ENCODE results near the gene UGT1A8. TPM values are rescaled to one million over a fixed set of nuclear protein-coding genes. Genes with fewer than 3 reads are reported as not detected.
"Not testable (repeated sequence)": the region's sequence is repeated elsewhere in the genome, so short reads cannot be mapped to it uniquely, and the experiment has no call there.

The UGT1A8 gene
- total RNA-seq, 4 donors from 2014 or later: 0.34 TPM; not detected in 3

GRCh38 chr2:233584210-233584609 is 33.2 kb upstream of the UGT1A8 start:
- Histone ChIP-seq H3K27ac (no peak overlapping the region), H3K4me3 (replicated peaks in 1 of 3) (no peak overlapping the region), H3K36me3 (no peaks in the 10 kb centered on the region), H3K4me1 (no peaks in the 10 kb centered on the region), H3K27me3 (no peaks in the 10 kb centered on the region), H3K9me3 (no peaks in the 10 kb centered on the region)
- intact Hi-C loops (cut with DNase I): no loop called here
- TF ChIP-seq CTCF (IDR thresholded peaks at IDR 0.05) (no peak), POLR2A (IDR thresholded peaks at IDR 0.05) (no peak)
- 95 to 100% methylated on average over 1 of the region's 1 CpG for WGBS, 2 donors
- no peak for DNase-seq

- no peaks in the 10 kb centered on the region for H3K9me3 ChIP-seq
- no peaks in the 10 kb centered on the region for H3K36me3 ChIP-seq
- H3K4me3 ChIP-seq (replicated peaks in 1 of 3): no peak overlapping the region
- H3K27ac ChIP-seq: no peak overlapping the region
- DNase-seq: no peak
- H3K27me3 ChIP-seq: no peaks in the 10 kb centered on the region
- H3K4me1 ChIP-seq: no peaks in the 10 kb centered on the region
- TF ChIP-seq CTCF (IDR thresholded peaks at IDR 0.05): no peak
- TF ChIP-seq POLR2A (IDR thresholded peaks at IDR 0.05): no peak
- WGBS, 2 donors: 89 to 90% methylated on average over 2 of the region's 2 CpGs
- intact Hi-C loops (cut with DNase I): no loop called here
Observed at GRCh38 chr2:233588400-233588799, 29.0 kb upstream of the UGT1A8 start.

- H3K36me3 ChIP-seq; H3K9me3 ChIP-seq; H3K4me3 ChIP-seq (replicated peaks in 1 of 3); H3K27me3 ChIP-seq; H3K27ac ChIP-seq; DNase-seq; intact Hi-C loops (cut with DNase I); H3K4me1 ChIP-seq: not testable (repeated sequence)
- 100% methylated on average over 1 of the region's 1 CpG for WGBS, 2 donors
Observed at GRCh38 chr2:233592706-233593105, 24.7 kb upstream of the UGT1A8 start.

GRCh38 chr2:233593201-233593600 is 24.2 kb upstream of the UGT1A8 start:
- 82 to 88% methylated on average over 8 of the region's 8 CpGs for WGBS, 2 donors
- Histone ChIP-seq H3K27ac (no peak overlapping the region), H3K36me3 (no peaks in the 10 kb centered on the region), H3K27me3 (no peaks in the 10 kb centered on the region), H3K4me1 (no peaks in the 10 kb centered on the region), H3K4me3 (replicated peaks in 1 of 3) (no peak overlapping the region), H3K9me3 (no peaks in the 10 kb centered on the region)
- no peak for DNase-seq
- intact Hi-C loops (cut with DNase I): no loop called here
- no peak for TF ChIP-seq CTCF (IDR thresholded peaks at IDR 0.05)
- no peak for TF ChIP-seq POLR2A (IDR thresholded peaks at IDR 0.05)

- Histone ChIP-seq H3K27me3 (no peaks in the 10 kb centered on the region), H3K4me1 (no peaks in the 10 kb centered on the region), H3K4me3 (replicated peaks in 1 of 3) (no peak overlapping the region), H3K27ac (no peak overlapping the region), H3K9me3 (no peaks in the 10 kb centered on the region), H3K36me3 (no peaks in the 10 kb centered on the region)
- 42 to 43% methylated on average over 1 of the region's 1 CpG for WGBS, 2 donors
- no peak for DNase-seq
- intact Hi-C loops (cut with DNase I): no loop called here
- TF ChIP-seq POLR2A (IDR thresholded peaks at IDR 0.05): no peak
- no peak for TF ChIP-seq CTCF (IDR thresholded peaks at IDR 0.05)
Observed at GRCh38 chr2:233597522-233597921, 19.9 kb upstream of the UGT1A8 start.

GRCh38 chr2:233598952-233599351 is 18.5 kb upstream of the UGT1A8 start:
- intact Hi-C loops (cut with DNase I): no loop called here
- 63 to 74% methylated on average over 3 of the region's 3 CpGs for WGBS, 2 donors
- no peak for DNase-seq

More at GRCh38 chr2:233598952-233599351, 18.5 kb upstream of the UGT1A8 start:
- no peaks in the 10 kb centered on the region for H3K9me3 ChIP-seq
- H3K27ac ChIP-seq: no peak overlapping the region
- H3K4me3 ChIP-seq (replicated peaks in 1 of 3): no peak overlapping the region
- no peaks in the 10 kb centered on the region for H3K36me3 ChIP-seq
- no peak for TF ChIP-seq CTCF (IDR thresholded peaks at IDR 0.05)
- TF ChIP-seq POLR2A (IDR thresholded peaks at IDR 0.05): no peak
- no peaks in the 10 kb centered on the region for H3K4me1 ChIP-seq
- no peaks in the 10 kb centered on the region for H3K27me3 ChIP-seq
